Thyroid gland (tissue), 4 donors: Measurements from ENCODE around the gene DNAJB9. TPM values are rescaled to one million over a fixed set of nuclear protein-coding genes. Genes with fewer than 3 reads are reported as not detected.
A peak's percentile ranks its signal among the peaks of the same experiment; 100 is the strongest.

Source experiments
- DNase-seq, 2 donors: peaks; one replicate each; pipeline ENCODE4 v3.0.0-alpha.2; 2019
- H3K27ac ChIP-seq, 3 donors: fragments of 200-600 bp; sonication (generic); 1 replicate in 2 of 3; 2 replicates in 1 of 3; pipeline ENCODE4 v1.5.1; 2016 to 2019; ENCODE audit warnings: mild to moderate bottlenecking in 1 of 3, moderate library complexity in 1 of 3
- H3K27me3 ChIP-seq: fragments of 200-600 bp; sonication (generic); one replicate; pipeline ENCODE4 v1.5.1; 2019
- H3K36me3 ChIP-seq, 2 donors: fragments of 200-600 bp; sonication (generic); one replicate each; pipeline ENCODE4 v1.5.1; 2016 to 2019
- H3K4me1 ChIP-seq, 2 donors: fragments of 200-600 bp; sonication (generic); one replicate each; pipeline ENCODE4 v1.5.1; 2017 to 2019
- H3K4me3 ChIP-seq, 3 donors: fragments of 200-600 bp; sonication (generic); replicated peaks in 1 of 3; 1 replicate in 2 of 3; 2 replicates in 1 of 3; pipeline ENCODE4 v1.5.1; 2016; ENCODE audit warnings: mild to moderate bottlenecking in 1 of 3
- H3K9me3 ChIP-seq: fragments of 200-600 bp; sonication (generic); one replicate; pipeline ENCODE4 v1.5.1; 2017
- CTCF ChIP-seq, 6 experiments: fragments of 200-600 bp in 3 of 6; fragments of 450-650 bp in 3 of 6; sonication (generic) in 3 of 6; IDR thresholded peaks; one replicate each; pipeline ENCODE4 v1.5.1; 2016 to 2019; ENCODE audit warnings: antibody characterized with exemption in 6 of 6, mild to moderate bottlenecking in 2 of 6, inconsistent platforms in 1 of 6, moderate library complexity in 1 of 6
- POLR2A ChIP-seq, 2 donors: fragments of 450-650 bp; IDR thresholded peaks; one replicate each; pipeline ENCODE4 v1.6.1; 2017; ENCODE audit warnings: antibody characterized with exemption in 2 of 2, mild to moderate bottlenecking in 2 of 2, moderate library complexity in 1 of 2
- WGBS, 2 donors: methylation state at CpG; one replicate each; pipeline ENCODE4 v1.1.5; 2017; 5-methylcytosine and 5-hydroxymethylcytosine counted together
- intact Hi-C: fragments of 100-400 bp; cut with DNase I; formaldehyde crosslinking; loops from one replicate; pipeline ENCODE4 v1.15.1; 2023
- total RNA-seq, 4 donors: library from RNA; depleted of rRNA; stranded (reverse); fragments of >200 nt; gene quantifications; one replicate each; pipeline ENCODE4 v1.2.3, GENCODE V29; 2016

DNAJB9 gene
- total RNA-seq, 4 donors from 2014 or later: 68.4 to 105 (median 92.0) TPM

- WGBS, 2 donors: 6 to 7% methylated on average over 3 of the region's 3 CpGs
- no peaks in the 10 kb centered on the region for H3K36me3 ChIP-seq
- H3K4me1 ChIP-seq: peaks cover 16 to 18% of the 10 kb centered on the region in 2 donors
- H3K27ac ChIP-seq: peak overlapping the region; percentile 62 to 99 (median 98)
- no peak for DNase-seq
- peak overlapping the region in 2 of 3 donors; percentile 29 to 44 for H3K4me3 ChIP-seq
- intact Hi-C loops: loop anchor here (5.0 kb wide), 1 partner anchor 41 kb away; the partner anchor contains the start of genes DNAJB9 and THAP5
- TF ChIP-seq CTCF (IDR thresholded peaks at IDR 0.05) (no peak), POLR2A (IDR thresholded peaks at IDR 0.05) (no peak)
- no peaks in the 10 kb centered on the region for H3K9me3 ChIP-seq
- no peaks in the 10 kb centered on the region for H3K27me3 ChIP-seq
Measured at GRCh38 chr7:108526768-108527017, 43.0 kb upstream of the DNAJB9 start.

- TF ChIP-seq POLR2A (IDR thresholded peaks at IDR 0.05) (no peak), CTCF (IDR thresholded peaks at IDR 0.05) (no peak)
- DNase-seq: no peak
- intact Hi-C loops: loop anchor here (5.0 kb wide), 1 partner anchor 39 kb away; the partner anchor contains the start of genes DNAJB9 and THAP5
- Histone ChIP-seq H3K27me3 (no peaks in the 10 kb centered on the region), H3K4me3 (no peak overlapping the region), H3K4me1 (peaks cover 13 to 14% of the 10 kb centered on the region in 2 donors), H3K36me3 (no peaks in the 10 kb centered on the region), H3K9me3 (no peaks in the 10 kb centered on the region), H3K27ac (no peak overlapping the region)
- 95 to 96% methylated on average over 6 of the region's 6 CpGs for WGBS, 2 donors
Measured at GRCh38 chr7:108528183-108528712, 41.4 kb upstream of the DNAJB9 start.

- intact Hi-C loops: loop anchor here (5.0 kb wide), 1 partner anchor 38 kb away; the partner anchor contains the start of genes DNAJB9 and THAP5
- H3K4me3 ChIP-seq: no peak overlapping the region
- peaks cover 7 to 10% of the 10 kb centered on the region in 2 donors for H3K4me1 ChIP-seq
- no peaks in the 10 kb centered on the region for H3K36me3 ChIP-seq
- 59 to 73% methylated on average over 3 of the region's 3 CpGs for WGBS, 2 donors
- H3K27ac ChIP-seq: no peak overlapping the region
- TF ChIP-seq POLR2A (IDR thresholded peaks at IDR 0.05) (no peak), CTCF (IDR thresholded peaks at IDR 0.05) (no peak)
- DNase-seq: no peak
- H3K9me3 ChIP-seq: no peaks in the 10 kb centered on the region
- no peaks in the 10 kb centered on the region for H3K27me3 ChIP-seq
Measured at GRCh38 chr7:108529341-108529740, 40.3 kb upstream of the DNAJB9 start.

GRCh38 chr7:108533712-108534111 is 36.0 kb upstream of the DNAJB9 start:
- intact Hi-C loops: no loop called here
- H3K36me3 ChIP-seq: no peaks in the 10 kb centered on the region
- TF ChIP-seq CTCF (IDR thresholded peaks at IDR 0.05) (no peak), POLR2A (IDR thresholded peaks at IDR 0.05) (no peak)

GRCh38 chr7:108535257-108535656 is 34.4 kb upstream of the DNAJB9 start:
- Histone ChIP-seq H3K4me1 (no peaks in the 10 kb centered on the region), H3K4me3 (no peak overlapping the region), H3K9me3 (no peaks in the 10 kb centered on the region), H3K27me3 (no peaks in the 10 kb centered on the region), H3K27ac (no peak overlapping the region), H3K36me3 (no peaks in the 10 kb centered on the region)
- no peak for TF ChIP-seq POLR2A (IDR thresholded peaks at IDR 0.05)
- TF ChIP-seq CTCF (IDR thresholded peaks at IDR 0.05): no peak
- WGBS, 2 donors: 84 to 87% methylated on average over 5 of the region's 5 CpGs
- intact Hi-C loops: no loop called here
- DNase-seq: no peak

More at GRCh38 chr7:108533712-108534111, 36.0 kb upstream of the DNAJB9 start:
- no peaks in the 10 kb centered on the region for H3K27me3 ChIP-seq
- WGBS, 2 donors: 94 to 97% methylated on average over 3 of the region's 3 CpGs
- no peaks in the 10 kb centered on the region for H3K4me1 ChIP-seq
- no peak overlapping the region for H3K27ac ChIP-seq
- no peak overlapping the region for H3K4me3 ChIP-seq
- no peak for DNase-seq
- H3K9me3 ChIP-seq: no peaks in the 10 kb centered on the region
